OCI-LY3 (cell line): ENCODE measurements around the gene EOGT.
A peak's percentile ranks its signal among the peaks of the same experiment; 100 is the strongest.

Experiments
- H2AFZ ChIP-seq: fragments of 200-600, 300-600 bp; shearing (Covaris generic); 2 replicates; pipeline ENCODE4 v1.6.0; 2014; ENCODE audit warnings: antibody characterized with exemption, low read depth, low read length
- H3K27ac ChIP-seq: fragments of 200-600, 300-600 bp; sonication (generic); 2 replicates; pipeline ENCODE4 v1.5.1; 2014; ENCODE audit warnings: mild to moderate bottlenecking, low read length, moderate library complexity, mixed read lengths
- H3K27me3 ChIP-seq: fragments of 200-600, 300-600 bp; sonication (generic); 2 replicates; pipeline ENCODE4 v1.6.1; 2014; ENCODE audit warnings: low read depth, low read length, mixed read lengths
- H3K36me3 ChIP-seq: fragments of 200-600, 300-600 bp; sonication (generic); replicated peaks from 2 replicates; pipeline ENCODE3; 2014; ENCODE audit warnings: low read depth, low read length, mixed read lengths
- H3K4me1 ChIP-seq: fragments of 300-600, 200-600 bp; sonication (generic); 2 replicates; pipeline ENCODE4 v1.6.1; 2014; ENCODE audit warnings: low read length, mixed read lengths
- H3K4me2 ChIP-seq: fragments of 200-600, 300-600 bp; sonication (generic); 2 replicates; pipeline ENCODE4 v1.6.1; 2014; ENCODE audit warnings: low read length, mixed read lengths
- H3K4me3 ChIP-seq: fragments of 300-600, 200-600 bp; sonication (generic); 2 replicates; pipeline ENCODE4 v1.5.1; 2014; ENCODE audit warnings: antibody characterized with exemption, mild to moderate bottlenecking, low read length, moderate library complexity
- H3K79me2 ChIP-seq: fragments of 300-600, 200-600 bp; shearing (Covaris generic); 2 replicates; pipeline ENCODE4 v1.6.1; 2014; ENCODE audit warnings: mild to moderate bottlenecking, low read length, mixed read lengths
- H3K9ac ChIP-seq: fragments of 300-600, 200-600 bp; shearing (Covaris generic); 2 replicates; pipeline ENCODE4 v1.6.0; 2014; ENCODE audit warnings: mild to moderate bottlenecking, low read length, moderate library complexity
- H3K9me3 ChIP-seq: fragments of 200-600, 300-600 bp; shearing (Covaris generic); 2 replicates; pipeline ENCODE4 v1.6.1; 2014; ENCODE audit warnings: low read length, mixed read lengths; ENCODE audit not compliant: insufficient read depth
- H4K20me1 ChIP-seq: fragments of 200-600, 300-600 bp; sonication (generic); 2 replicates; pipeline ENCODE4 v1.6.1; 2016; ENCODE audit warnings: low read length, mixed read lengths; ENCODE audit not compliant: insufficient read depth
- CTCF ChIP-seq: fragments of 200-600, 300-600 bp; sonication (generic); IDR thresholded peaks from 2 replicates; pipeline ENCODE4 v1.5.1; 2014; ENCODE audit warnings: antibody characterized with exemption, low read length, low read depth
- EZH2phosphoT487 ChIP-seq: fragments of 200-600 bp; shearing (Covaris generic); IDR thresholded peaks from 2 replicates; pipeline ENCODE4 v1.6.1; 2018; ENCODE audit warnings: antibody characterized with exemption, mixed run types, low read depth

Gene EOGT

GRCh38 chr3:69052472-69052898 is 39.0 kb upstream of the EOGT start:
- Histone ChIP-seq H3K79me2 (peaks cover 45% of the 10 kb centered on the region), H3K4me1 (peaks cover 15% of the 10 kb centered on the region), H4K20me1 (peaks cover 30% of the 10 kb centered on the region), H3K4me2 (peak overlapping the region; percentile 88), H3K36me3 (peaks cover 34% of the 10 kb centered on the region), H3K9me3 (no peaks in the 10 kb centered on the region), H3K27me3 (no peaks in the 10 kb centered on the region), H2AFZ (peak overlapping the region; percentile 61), H3K9ac (peak overlapping the region; percentile 60), H3K27ac (peak overlapping the region; percentile 57), H3K4me3 (peak overlapping the region; percentile 91)
- no peak for TF ChIP-seq EZH2phosphoT487
- TF ChIP-seq CTCF = no peak

- Histone ChIP-seq H3K9me3 (no peaks in the 10 kb centered on the region), H3K27me3 (no peaks in the 10 kb centered on the region), H3K79me2 (peaks cover 51% of the 10 kb centered on the region), H3K4me2 (peak within 1 kb of the TSS; percentile 88), H4K20me1 (peaks cover 36% of the 10 kb centered on the region), H3K36me3 (peaks cover 36% of the 10 kb centered on the region), H3K27ac (peak within 1 kb of the TSS; percentile 70), H3K4me1 (peaks cover 15% of the 10 kb centered on the region), H3K4me3 (peak within 1 kb of the TSS; percentile 91), H3K9ac (peak within 1 kb of the TSS; percentile 89), H2AFZ (peak within 1 kb of the TSS; percentile 61)
- TF ChIP-seq CTCF (no peak), EZH2phosphoT487 (no peak)
These were observed 38.4 kb upstream of the EOGT start, which contains the start of gene TMF1 for GRCh38 chr3:69051756-69052471. Gene TMF1 (minus strand): TSS chr3:69052333. CDS start chr3:69052086, 247 bp downstream.

DNA sequence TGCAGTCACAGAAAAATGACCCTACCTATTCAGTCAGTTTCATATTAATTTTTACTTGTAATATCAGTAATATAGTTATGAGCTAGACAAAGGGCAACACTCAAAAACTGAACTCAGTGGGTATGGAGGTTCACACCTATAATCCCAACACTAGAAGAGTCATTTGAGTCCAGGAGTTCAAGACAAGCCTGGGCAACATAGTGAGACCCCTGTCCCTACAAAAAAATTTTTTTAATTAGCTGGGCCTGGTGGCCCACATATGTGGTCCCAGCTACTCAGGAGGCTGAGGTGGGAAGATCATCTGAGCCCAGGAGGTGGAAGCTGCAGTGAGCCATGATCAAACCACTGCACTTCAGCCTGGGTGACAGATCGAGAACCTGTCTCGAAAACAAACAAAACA is 35.5 kb upstream of the EOGT start:
- H3K9me3 ChIP-seq = no peaks in the 10 kb centered on the region
- peaks cover 15% of the 10 kb centered on the region for H3K4me1 ChIP-seq
- TF ChIP-seq EZH2phosphoT487 = no peak
- TF ChIP-seq CTCF = no peak
- H3K36me3 ChIP-seq = peaks cover 43% of the 10 kb centered on the region
- H3K4me3 ChIP-seq = no peak overlapping the region
- H3K4me2 ChIP-seq = no peak overlapping the region
- H3K27me3 ChIP-seq = no peaks in the 10 kb centered on the region
- H3K27ac ChIP-seq = no peak overlapping the region
- H3K79me2 ChIP-seq = peaks cover 64% of the 10 kb centered on the region
- peaks cover 40% of the 10 kb centered on the region for H4K20me1 ChIP-seq
- H3K9ac ChIP-seq = no peak overlapping the region
- H2AFZ ChIP-seq = no peak overlapping the region

DNA sequence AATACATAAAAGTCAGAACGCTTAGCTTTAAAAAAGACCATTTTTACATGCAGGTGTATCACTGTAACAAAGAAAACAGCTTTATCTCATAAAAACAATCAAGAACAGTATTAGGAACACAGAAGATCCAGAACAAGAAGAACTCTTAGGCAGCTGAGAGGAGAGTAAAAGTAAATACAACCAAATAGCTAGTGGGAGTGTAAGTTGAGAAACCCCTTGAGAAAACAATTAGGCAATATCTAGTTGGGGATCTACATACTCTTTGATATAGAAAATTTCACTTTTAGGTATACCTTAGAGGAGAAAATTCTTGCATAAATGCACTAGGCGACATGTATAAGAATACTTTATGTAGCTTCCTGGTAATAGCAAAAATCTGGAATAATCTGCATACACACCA is 31.1 kb upstream of the EOGT start:
- Histone ChIP-seq H3K27ac (no peak overlapping the region), H3K27me3 (no peaks in the 10 kb centered on the region), H3K4me3 (no peak overlapping the region), H3K9ac (no peak overlapping the region), H3K4me1 (0 out of 2 replicates have a peak, but pooled peaks cover 3% of the 10 kb centered on the region), H4K20me1 (peaks cover 29% of the 10 kb centered on the region), H3K36me3 (peaks cover 57% of the 10 kb centered on the region), H2AFZ (no peak overlapping the region), H3K79me2 (peaks cover 39% of the 10 kb centered on the region), H3K4me2 (no peak overlapping the region), H3K9me3 (no peaks in the 10 kb centered on the region)
- no peak for TF ChIP-seq EZH2phosphoT487
- TF ChIP-seq CTCF = no peak
